TTC549 (cell line): ENCODE measurements around the gene SERPINB8.
"Not testable (repeated sequence)": the region's sequence is repeated elsewhere in the genome, so short reads cannot be mapped to it uniquely, and the experiment has no call there.

Experiments used
- FAIRE-seq: peaks from 2 replicates; lab custom pipeline; 2012; peaks lifted over from hg19 to GRCh38; lab: Jason Lieb, UNC

SERPINB8 gene, protein sequence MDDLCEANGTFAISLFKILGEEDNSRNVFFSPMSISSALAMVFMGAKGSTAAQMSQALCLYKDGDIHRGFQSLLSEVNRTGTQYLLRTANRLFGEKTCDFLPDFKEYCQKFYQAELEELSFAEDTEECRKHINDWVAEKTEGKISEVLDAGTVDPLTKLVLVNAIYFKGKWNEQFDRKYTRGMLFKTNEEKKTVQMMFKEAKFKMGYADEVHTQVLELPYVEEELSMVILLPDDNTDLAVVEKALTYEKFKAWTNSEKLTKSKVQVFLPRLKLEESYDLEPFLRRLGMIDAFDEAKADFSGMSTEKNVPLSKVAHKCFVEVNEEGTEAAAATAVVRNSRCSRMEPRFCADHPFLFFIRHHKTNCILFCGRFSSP

DNA sequence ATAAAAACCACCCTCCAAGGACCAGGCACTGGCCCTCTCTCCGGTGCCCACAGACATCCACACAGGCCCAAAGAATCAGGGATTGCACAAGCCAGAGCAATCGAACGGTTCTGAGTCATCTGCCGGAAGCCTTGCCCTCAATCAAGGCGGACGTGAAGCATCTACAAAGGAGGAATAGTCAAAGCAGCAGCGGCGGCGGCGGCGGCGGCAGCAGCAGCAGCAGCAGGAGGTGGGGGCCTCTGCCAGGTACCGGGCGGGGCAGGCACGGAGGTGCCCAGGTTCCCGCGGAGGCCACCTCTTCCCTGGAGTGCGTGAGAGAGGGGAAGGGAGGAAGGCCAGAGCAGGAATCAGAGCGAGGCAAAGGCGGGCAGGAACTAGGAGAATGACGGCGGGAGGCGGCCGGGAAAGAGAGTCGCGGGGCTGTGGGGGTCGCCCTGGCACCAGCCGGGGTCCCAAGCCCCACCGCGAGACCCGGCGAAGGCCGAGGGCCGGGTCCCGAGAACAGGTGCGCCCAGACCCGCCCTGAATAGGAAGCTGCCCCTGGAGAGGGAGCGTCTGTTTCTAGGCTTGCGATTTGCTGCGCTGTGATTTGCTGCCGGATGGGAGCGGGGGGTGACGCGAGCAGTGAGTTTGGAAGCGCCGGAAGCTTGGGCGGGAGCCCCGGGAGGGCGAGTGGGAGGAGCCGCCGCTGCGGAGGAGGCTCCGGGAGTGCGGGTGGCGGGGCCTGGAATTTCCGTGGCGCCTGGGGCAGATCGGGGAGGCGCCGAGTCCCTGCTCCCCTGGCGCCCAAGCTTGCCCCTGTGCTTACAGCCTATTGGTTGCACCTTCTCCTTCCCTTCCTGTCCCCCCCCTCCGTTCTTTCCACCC lies at the start of gene SERPINB8:
Gene SERPINB8 (plus strand): TSS at position 140 of the 867 bp plus-strand sequence. CDS start 8,228 bp downstream, outside the sequence.
- FAIRE-seq: no peak

DNA sequence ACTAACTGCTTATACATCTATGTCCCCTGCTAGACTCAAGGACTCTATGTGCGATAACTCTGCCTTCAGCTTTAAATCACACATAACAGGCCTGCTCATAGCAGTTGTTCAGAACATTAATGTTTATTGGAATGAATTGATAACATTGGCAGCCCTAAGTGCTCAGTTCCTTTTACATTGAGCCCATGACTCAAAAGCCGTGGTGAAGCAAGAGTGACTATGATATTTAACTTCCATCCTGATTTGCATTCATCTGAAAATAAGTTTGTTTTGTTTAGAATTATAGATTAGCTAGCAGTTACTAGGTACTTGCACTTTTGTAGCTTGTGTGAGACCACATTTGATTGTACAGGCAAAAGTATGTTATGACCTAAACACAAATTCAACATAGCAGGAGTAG lies 47.8 kb upstream of the SERPINB8 start:
- no peak for FAIRE-seq

- FAIRE-seq: no peak
Measured at GRCh38 chr18:63924551-63924950, 45.3 kb upstream of the SERPINB8 start.

GRCh38 chr18:63928331-63928730 lies 41.5 kb upstream of the SERPINB8 start:
- no peak for FAIRE-seq

- not testable (repeated sequence) for FAIRE-seq
Measured at GRCh38 chr18:63929369-63929768, 40.5 kb upstream of the SERPINB8 start.

DNA sequence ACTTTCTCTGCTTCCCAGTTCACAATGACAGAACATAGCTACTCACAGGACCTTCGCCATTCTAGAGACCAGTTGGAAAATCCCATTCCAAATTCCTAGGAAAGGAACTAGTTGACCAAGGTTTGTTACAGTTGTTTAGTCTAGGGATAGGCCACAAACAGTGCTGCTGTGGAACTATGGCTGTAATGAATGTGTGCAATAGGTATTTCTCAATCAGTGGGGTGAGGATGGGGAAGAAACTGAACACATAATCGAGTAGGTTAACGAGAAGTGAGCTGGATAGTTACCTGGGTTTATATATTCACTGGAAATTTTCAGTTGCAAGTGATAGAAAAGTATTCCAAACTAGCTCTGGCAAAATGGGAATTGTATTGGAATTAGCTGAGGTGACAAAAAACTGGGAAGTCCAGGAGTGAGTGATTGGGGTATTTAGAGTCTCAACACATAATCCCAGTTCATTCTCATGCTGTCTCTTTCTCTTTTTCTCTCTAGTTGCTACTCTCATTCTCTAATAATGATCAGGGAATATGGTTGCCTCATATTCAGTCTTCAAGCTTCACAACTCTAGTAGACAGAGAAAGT lies 39.0 kb upstream of the SERPINB8 start:
- FAIRE-seq: no peak

DNA sequence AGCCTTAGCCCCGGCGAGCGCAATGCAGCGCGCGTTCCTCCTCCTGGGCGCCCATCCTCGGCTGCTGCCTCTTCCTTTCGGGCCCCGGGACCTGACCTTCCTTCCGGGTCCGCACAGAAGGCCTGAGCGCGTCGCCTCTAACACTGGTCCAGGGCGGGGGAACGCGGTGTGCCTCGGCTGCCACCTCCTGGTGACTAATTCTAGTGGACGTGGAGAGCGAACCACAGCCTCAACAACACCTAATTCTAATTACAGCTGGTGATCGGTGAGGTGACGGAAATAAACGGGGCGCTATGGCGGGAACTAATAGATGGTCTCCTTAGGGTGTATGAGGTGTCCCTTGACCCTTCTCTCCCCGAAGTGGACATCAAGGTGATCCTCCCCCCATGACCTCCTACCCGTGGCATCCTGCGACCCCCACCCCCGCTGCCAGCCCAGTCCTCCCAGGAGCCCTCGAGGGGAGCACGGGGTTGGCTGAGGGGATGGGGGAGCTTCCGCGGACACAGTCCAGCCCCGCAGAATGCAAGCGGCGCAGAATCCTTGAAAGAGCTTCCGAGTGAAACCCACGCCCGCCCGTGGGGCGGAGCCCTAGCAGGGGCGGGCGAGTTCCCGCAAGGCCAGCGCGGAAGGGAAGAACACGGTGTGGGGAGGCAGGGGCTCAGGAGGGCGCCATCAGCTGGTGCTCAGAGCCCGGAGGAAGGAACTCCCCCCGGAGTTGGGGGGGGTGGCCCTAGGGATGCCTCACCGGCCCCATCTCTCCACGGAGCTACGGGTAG lies 33.5 kb upstream of the SERPINB8 start:
- no peak for FAIRE-seq

GRCh38 chr18:63936932-63937393 lies 32.9 kb upstream of the SERPINB8 start:
- FAIRE-seq: no peak

GRCh38 chr18:63940008-63940407 lies 29.9 kb upstream of the SERPINB8 start:
- FAIRE-seq: no peak

DNA sequence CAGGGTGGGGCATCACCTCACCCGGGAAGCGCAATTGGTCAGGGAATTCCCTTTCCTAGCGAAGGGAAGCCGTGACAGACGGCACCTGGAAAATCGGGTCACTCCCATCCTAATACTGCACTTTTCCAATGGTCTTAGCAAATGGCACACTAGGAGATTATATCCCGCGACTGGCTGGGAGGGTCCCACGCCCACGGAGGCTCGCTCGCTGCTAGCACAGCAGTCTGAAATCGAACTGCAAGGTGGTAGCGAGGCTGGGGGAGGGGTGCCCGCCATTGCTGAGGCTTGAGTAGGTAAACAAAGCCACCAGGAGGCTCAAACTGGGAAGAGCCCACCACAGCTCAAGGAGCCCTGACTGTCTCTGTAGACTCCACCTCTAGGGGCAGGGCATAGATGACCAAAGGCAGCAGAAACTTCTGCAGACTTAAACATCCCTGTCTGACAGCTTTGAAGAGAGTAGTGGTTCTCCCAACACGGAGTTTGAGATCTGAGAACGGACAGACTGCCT lies 29.3 kb upstream of the SERPINB8 start:
- not testable (repeated sequence) for FAIRE-seq

- FAIRE-seq: no peak
Measured at GRCh38 chr18:63947051-63947790, 22.7 kb upstream of the SERPINB8 start.

GRCh38 chr18:63949068-63949737 lies 20.7 kb upstream of the SERPINB8 start, which contains the start of gene HMSD:
Gene HMSD (plus strand): TSS chr18:63949301. CDS start chr18:63953456, 4,155 bp downstream.
- FAIRE-seq: no peak

- FAIRE-seq: no peak
Measured at GRCh38 chr18:63951302-63951705, 18.6 kb upstream of the SERPINB8 start.

DNA sequence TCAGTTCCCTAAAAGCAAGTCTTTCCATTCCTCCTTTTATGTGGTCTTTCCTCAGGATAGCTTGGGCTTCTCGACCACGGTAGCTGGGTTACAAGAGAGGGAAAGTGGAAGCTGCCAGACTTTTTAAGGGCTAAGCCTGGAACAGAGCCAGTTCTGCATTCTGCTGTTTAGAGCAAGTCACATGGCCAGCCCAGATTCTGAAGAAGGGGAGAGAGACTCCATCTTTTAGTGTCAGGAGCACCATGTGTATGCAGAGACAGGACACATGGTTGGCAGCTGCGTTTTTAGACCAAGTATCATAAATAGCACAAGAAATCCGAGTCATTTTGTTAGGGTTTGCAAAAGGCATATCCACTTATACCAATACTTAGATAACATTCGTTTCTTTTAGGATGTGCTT lies 16.1 kb upstream of the SERPINB8 start:
- no peak for FAIRE-seq

DNA sequence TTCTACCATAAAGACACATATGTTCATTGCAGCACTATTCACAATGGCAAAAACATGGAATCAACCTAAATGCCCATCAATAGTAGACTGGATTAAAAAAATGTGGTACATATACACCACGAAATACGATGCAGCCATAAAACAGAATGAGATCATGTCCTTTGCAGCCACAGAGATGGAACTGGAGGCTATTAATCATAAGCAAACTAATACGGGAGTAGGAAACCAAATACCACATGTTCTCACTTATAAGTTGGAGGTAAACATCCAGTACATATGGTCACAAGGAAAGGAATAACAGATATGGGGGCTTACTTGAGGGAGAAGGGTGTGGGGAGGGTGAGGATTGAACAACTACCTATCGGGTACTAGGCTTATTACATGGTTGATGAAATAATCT lies 13.1 kb upstream of the SERPINB8 start:
- FAIRE-seq: no peak

GRCh38 chr18:63960891-63961290 lies 9.0 kb upstream of the SERPINB8 start:
- FAIRE-seq: no peak

- FAIRE-seq: no peak
Measured at GRCh38 chr18:63961435-63961980, 8.4 kb upstream of the SERPINB8 start.

- FAIRE-seq: no peak
Measured at GRCh38 chr18:63962137-63962536, 7.7 kb upstream of the SERPINB8 start.

DNA sequence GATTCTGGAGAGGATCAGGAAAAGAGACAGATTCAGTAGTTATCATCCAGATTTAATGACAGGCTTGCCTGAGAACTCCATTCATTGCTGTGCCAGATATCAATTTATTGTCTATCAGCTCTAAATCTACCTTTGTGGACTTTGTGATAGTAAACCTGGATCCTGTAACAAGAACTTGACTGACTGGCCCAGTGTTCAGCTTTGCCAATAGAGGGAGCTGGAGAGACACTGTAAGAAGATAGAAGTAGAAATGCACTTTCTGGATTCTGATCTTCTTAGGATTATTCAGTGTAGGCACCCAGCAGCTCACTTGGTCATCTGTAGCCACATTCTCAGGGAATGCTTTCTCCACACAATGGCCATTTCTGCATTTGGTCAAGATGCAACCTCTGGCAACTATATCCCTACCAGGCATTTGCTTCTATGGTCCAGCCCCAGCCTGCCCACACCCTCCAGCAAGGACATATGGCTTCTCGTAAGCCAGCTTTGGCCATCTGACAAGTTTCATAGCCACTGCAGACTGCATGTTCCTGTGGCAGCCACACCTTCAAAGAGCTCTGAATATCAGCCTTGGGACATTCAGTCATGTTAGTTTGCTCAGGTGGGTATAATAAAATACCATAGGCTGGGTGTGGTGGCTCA lies 6.1 kb upstream of the SERPINB8 start:
- no peak for FAIRE-seq

- FAIRE-seq: no peak
Measured at GRCh38 chr18:63964908-63965307, 5.0 kb upstream of the SERPINB8 start.
